GM15510 (cell line): ENCODE results near the gene RIT2.

Source experiments
- POLR2A ChIP-seq: IDR thresholded peaks from 3 replicates; pipeline ENCODE4 v1.6.1; 2011; ENCODE audit warnings: borderline replicate concordance; ENCODE audit not compliant: insufficient read length; ENCODE audit errors: extremely low read depth

The RIT2 gene

GRCh38 chr18:42941860-42942259, 173.6 kb downstream of the RIT2 start:
- TF ChIP-seq POLR2A = no peak

- no peak for TF ChIP-seq POLR2A
Measured at GRCh38 chr18:42941021-42941420, 174.5 kb downstream of the RIT2 start.

- no peak for TF ChIP-seq POLR2A
Measured at GRCh38 chr18:42937436-42937835, 178.0 kb downstream of the RIT2 start.

- no peak for TF ChIP-seq POLR2A
Measured at GRCh38 chr18:42936289-42936688, 179.2 kb downstream of the RIT2 start.

- no peak for TF ChIP-seq POLR2A
Measured at GRCh38 chr18:42931491-42931890, 184.0 kb downstream of the RIT2 start.

- TF ChIP-seq POLR2A = no peak
Measured at GRCh38 chr18:42929857-42930256, 185.6 kb downstream of the RIT2 start.

- TF ChIP-seq POLR2A = no peak
Measured at GRCh38 chr18:42929181-42929580, 186.3 kb downstream of the RIT2 start.

- no peak for TF ChIP-seq POLR2A
Measured at GRCh38 chr18:42925036-42925435, 190.4 kb downstream of the RIT2 start.

GRCh38 chr18:42922363-42922762, 193.1 kb downstream of the RIT2 start:
- no peak for TF ChIP-seq POLR2A

- TF ChIP-seq POLR2A = no peak
Measured at GRCh38 chr18:42921226-42921737, 194.2 kb downstream of the RIT2 start.

- no peak for TF ChIP-seq POLR2A
Measured at GRCh38 chr18:42920621-42921020, 194.9 kb downstream of the RIT2 start.

GRCh38 chr18:42915299-42915698, 200.2 kb downstream of the RIT2 start:
- TF ChIP-seq POLR2A = no peak

- TF ChIP-seq POLR2A = no peak
Measured at GRCh38 chr18:42914476-42914875, 201.0 kb downstream of the RIT2 start.

GRCh38 chr18:42909095-42909494, 206.4 kb downstream of the RIT2 start:
- no peak for TF ChIP-seq POLR2A

GRCh38 chr18:42906761-42907160, 208.7 kb downstream of the RIT2 start:
- TF ChIP-seq POLR2A = no peak

- TF ChIP-seq POLR2A = no peak
Measured at GRCh38 chr18:42901161-42901560, 214.3 kb downstream of the RIT2 start.

- TF ChIP-seq POLR2A = no peak
Measured at GRCh38 chr18:42893977-42894376, 221.5 kb downstream of the RIT2 start.
